GM10847 (cell line): Measurements from ENCODE around the gene PNMA3.
"Not testable (repeated sequence)": the region's sequence is repeated elsewhere in the genome, so short reads cannot be mapped to it uniquely, and the experiment has no call there.

ENCODE experiments used
- POLR2A ChIP-seq: IDR thresholded peaks from 2 replicates; pipeline ENCODE4 v1.6.1; 2011; ENCODE audit not compliant: insufficient read length; ENCODE audit errors: extremely low read depth

The PNMA3 gene

GRCh38 chrX:153071909-153072583 lies 15.8 kb downstream of the PNMA3 start, which contains the start of gene PNMA6A:
Gene PNMA6A, plus strand, starts transcription at chrX:153072454. Its CDS starts 609 bp downstream, at chrX:153073063.
- not testable (repeated sequence) for TF ChIP-seq POLR2A

- TF ChIP-seq POLR2A, result no peak
Measured at GRCh38 chrX:153074262-153074899, 18.1 kb downstream of the PNMA3 start.

- TF ChIP-seq POLR2A, result no peak
Measured at GRCh38 chrX:153074935-153075334, 18.7 kb downstream of the PNMA3 start.

- TF ChIP-seq POLR2A, result no peak
Measured at GRCh38 chrX:153075366-153075765, 19.1 kb downstream of the PNMA3 start.

GRCh38 chrX:153102418-153102817 lies 46.1 kb downstream of the PNMA3 start:
- TF ChIP-seq POLR2A, result no peak
